A549 (cell line): ENCODE results near the gene IPO4. TPM values are rescaled to one million over a fixed set of nuclear protein-coding genes. Genes with fewer than 3 reads are reported as not detected.
A peak's percentile ranks its signal among the peaks of the same experiment; 100 is the strongest.

Experiments used
- ATAC-seq, 2 experiments: fragments of 200-7000 bp in 1 of 2; fragments of >200 bp in 1 of 2; cut with Nextera tagmentation in 1 of 2; cut with Tn5 transposase in 1 of 2; 3 replicates each; pipeline versions ENCODE4 v1.8.0 to v1.9.1; 2018 to 2020; ENCODE audit warnings: mild to moderate bottlenecking in 1 of 2, moderate library complexity in 1 of 2
- CTCF ChIA-PET: fragments of 300-600 bp; sonication (Branson Sonifier 250); formaldehyde crosslinking; extraction: SDS; loops from one replicate; lab custom pipeline; 2021; ENCODE audit warnings: antibody characterized with exemption, inconsistent platforms; lab: Yijun Ruan, JAX
- POLR2A ChIA-PET: fragments of 350-600 bp; formaldehyde crosslinking; extraction: SDS; loops from one replicate; lab custom pipeline; 2021; ENCODE audit warnings: antibody characterized with exemption, inconsistent platforms; lab: Yijun Ruan, JAX
- DNase-seq, 2 experiments: peaks; one replicate each; pipeline versions ENCODE4 v3.0.0 to v3.0.0-alpha.2; 2011 to 2016; ENCODE audit warnings: low read depth in 1 of 2, low spot score in 1 of 2
- FAIRE-seq: peaks from 2 replicates; lab custom pipeline; 2011; peaks lifted over from hg19 to GRCh38; lab: Jason Lieb, UNC
- H3K27ac ChIP-seq, 2 experiments: fragments of >200 bp; sonication (Bioruptor Twin); formaldehyde crosslinking; 3 replicates each; pipeline ENCODE4 v1.5.1; 2016 to 2017
- H3K4me1 ChIP-seq: fragments of >200 bp; sonication (Bioruptor Twin); formaldehyde crosslinking; 3 replicates; pipeline ENCODE4 v1.6.1; 2016
- H3K4me2 ChIP-seq: fragments of >200 bp; sonication (Bioruptor Twin); formaldehyde crosslinking; 3 replicates; pipeline ENCODE4 v1.6.1; 2016
- H3K4me3 ChIP-seq: fragments of >200 bp; sonication (Bioruptor Twin); formaldehyde crosslinking; 3 replicates; pipeline ENCODE4 v1.5.1; 2016
- H3K9me3 ChIP-seq: fragments of >200 bp; sonication (Bioruptor Twin); formaldehyde crosslinking; 3 replicates; pipeline ENCODE4 v1.6.1; 2016
- BHLHE40 ChIP-seq: IDR thresholded peaks from 2 replicates; pipeline ENCODE4 v1.6.1; 2012; ENCODE audit warnings: low read depth, low read length, inconsistent platforms
- CBX2 ChIP-seq: fragments of 200-600 bp; sonication (generic); IDR thresholded peaks from 2 replicates; pipeline ENCODE4 v1.6.1; 2016; ENCODE audit warnings: low read depth, mild to moderate bottlenecking, borderline replicate concordance
- CEBPB ChIP-seq, 2 experiments: fragments of >200 bp in 1 of 2; sonication (Bioruptor Twin) in 1 of 2; formaldehyde crosslinking in 1 of 2; IDR thresholded peaks; 2 replicates each; pipeline ENCODE4 v1.6.1; 2012 to 2016
- CHD2 ChIP-seq: fragments of 150-350 bp; IDR thresholded peaks from 2 replicates; pipeline ENCODE4 v1.6.1; 2014; ENCODE audit warnings: low read length; ENCODE audit not compliant: partially characterized antibody
- CTCF ChIP-seq: fragments of >200 bp; sonication (Bioruptor Twin); formaldehyde crosslinking; IDR thresholded peaks from 3 replicates; pipeline ENCODE4 v1.5.1; 2016
- FOXS1 ChIP-seq: fragments of 250-450 bp; sonication (Bioruptor Pico); IDR thresholded peaks from 2 replicates; pipeline ENCODE4 v1.5.0; 2020; ENCODE audit warnings: mild to moderate bottlenecking, moderate library complexity
- GATA3 ChIP-seq: IDR thresholded peaks from 2 replicates; pipeline ENCODE4 v1.6.1; 2012; ENCODE audit warnings: borderline replicate concordance
- HDAC2 ChIP-seq: fragments of 200-600 bp; sonication (generic); IDR thresholded peaks from 2 replicates; pipeline ENCODE4 v1.6.1; 2016
- HOXB13 ChIP-seq: fragments of 250-450 bp; sonication (Bioruptor Pico); IDR thresholded peaks from 2 replicates; pipeline ENCODE4 v1.5.0; 2020; ENCODE audit warnings: low read depth, mild to moderate bottlenecking, moderate library complexity
- JUN ChIP-seq, 2 experiments: fragments of >200 bp; sonication (Bioruptor Twin); formaldehyde crosslinking; IDR thresholded peaks; 2 replicates in 1 of 2; 3 replicates in 1 of 2; pipeline ENCODE4 v1.6.1; 2016 to 2017
- JUNB ChIP-seq: fragments of >200 bp; sonication (Bioruptor Twin); formaldehyde crosslinking; IDR thresholded peaks from 2 replicates; pipeline ENCODE4 v1.6.1; 2016
- KDM5A ChIP-seq: fragments of 200-600 bp; sonication (generic); IDR thresholded peaks from 2 replicates; pipeline ENCODE4 v1.6.1; 2016; ENCODE audit warnings: antibody characterized with exemption, mild to moderate bottlenecking
- MAX ChIP-seq: IDR thresholded peaks from 2 replicates; pipeline ENCODE4 v1.6.1; 2012
- MYC ChIP-seq: IDR thresholded peaks from 2 replicates; pipeline ENCODE4 v1.6.1; 2012; ENCODE audit warnings: mild to moderate bottlenecking, inconsistent platforms, low read length, improper control_type of control experiment, borderline replicate concordance
- NFE2L2 ChIP-seq: fragments of 150-350 bp; conservative IDR thresholded peaks from 2 replicates; pipeline ENCODE4 v1.6.1; 2014; ENCODE audit warnings: low read length
- NPAS2 ChIP-seq: fragments of 250-450 bp; sonication (Bioruptor Pico); IDR thresholded peaks from 2 replicates; pipeline ENCODE4 v1.8.0; 2022; ENCODE audit warnings: mild to moderate bottlenecking, moderate library complexity, borderline replicate concordance
- PHF8 ChIP-seq: fragments of 200-600 bp; sonication (generic); IDR thresholded peaks from 2 replicates; pipeline ENCODE4 v1.6.1; 2016; ENCODE audit warnings: low read depth, mild to moderate bottlenecking, antibody characterized with exemption, moderate library complexity, borderline replicate concordance
- POLR2A ChIP-seq: IDR thresholded peaks from 2 replicates; pipeline ENCODE4 v1.6.1; 2012; ENCODE audit warnings: mild to moderate bottlenecking, low read length
- RFX5 ChIP-seq: fragments of 450-650 bp; IDR thresholded peaks from 2 replicates; pipeline ENCODE4 v1.7.1; 2014; ENCODE audit warnings: antibody characterized with exemption, mild to moderate bottlenecking, moderate library complexity
- RNF2 ChIP-seq: fragments of 200-600 bp; sonication (generic); IDR thresholded peaks from 2 replicates; pipeline ENCODE4 v1.6.1; 2016; ENCODE audit warnings: low read depth, mild to moderate bottlenecking, antibody characterized with exemption, moderate library complexity, borderline replicate concordance
- SMC3 ChIP-seq: fragments of >200 bp; sonication (Bioruptor Twin); formaldehyde crosslinking; IDR thresholded peaks from 3 replicates; pipeline ENCODE4 v1.6.1; 2018; ENCODE audit warnings: inconsistent platforms
- TP53 ChIP-seq: fragments of 250-450 bp; sonication (Bioruptor Pico); IDR thresholded peaks from 2 replicates; pipeline ENCODE4 v1.5.0; 2021; ENCODE audit warnings: mild to moderate bottlenecking, moderate library complexity
- ZC3H11A ChIP-seq: fragments of 450-650 bp; IDR thresholded peaks from 2 replicates; pipeline ENCODE4 v1.6.1; 2014; ENCODE audit warnings: antibody characterized with exemption, mild to moderate bottlenecking
- ZFP36 ChIP-seq: fragments of 450-650 bp; IDR thresholded peaks from 2 replicates; pipeline ENCODE4 v1.6.1; 2014; ENCODE audit warnings: borderline replicate concordance; ENCODE audit not compliant: partially characterized antibody
- WGBS: methylation state at CpG from one replicate; pipeline ENCODE4 v1.1.6; 2017; ENCODE audit errors: missing lambda C conversion rate; 5-methylcytosine and 5-hydroxymethylcytosine counted together
- polyA plus RNA-seq, 4 experiments: library from polyadenylated mRNA; depleted of rRNA in 3 of 4; stranded (reverse); fragments of >200 nt; fragmentation: RNase III in 1 of 4; extraction: RNeasy Plus Mini Kit Qiagen cat#74134 plus additional on column Dnase treatment in 1 of 4; gene quantifications; 2 replicates in 3 of 4; 3 replicates in 1 of 4; pipeline ENCODE4 v1.2.3, GENCODE V29; 2011 to 2017
- TF ChIP-seq, protein P1 (sequence below): fragments of 250-450 bp; sonication (Bioruptor Pico); IDR thresholded peaks from 2 replicates; pipeline ENCODE4 v1.5.0; 2020; ENCODE audit warnings: low read depth, mild to moderate bottlenecking, moderate library complexity
- TF ChIP-seq, protein P2 (sequence below): fragments of 200-600 bp; sonication (generic); IDR thresholded peaks from 2 replicates; pipeline ENCODE4 v1.6.1; 2016; ENCODE audit warnings: antibody characterized with exemption, mild to moderate bottlenecking, moderate library complexity
- TF ChIP-seq, protein P3 (sequence below): IDR thresholded peaks from 2 replicates; pipeline ENCODE4 v1.6.1; 2012

Gene IPO4
- polyA plus RNA-seq, 2 of the 4 experiments (the other 2 are of a cell fraction): 37.1 to 91.7 TPM

DNA sequence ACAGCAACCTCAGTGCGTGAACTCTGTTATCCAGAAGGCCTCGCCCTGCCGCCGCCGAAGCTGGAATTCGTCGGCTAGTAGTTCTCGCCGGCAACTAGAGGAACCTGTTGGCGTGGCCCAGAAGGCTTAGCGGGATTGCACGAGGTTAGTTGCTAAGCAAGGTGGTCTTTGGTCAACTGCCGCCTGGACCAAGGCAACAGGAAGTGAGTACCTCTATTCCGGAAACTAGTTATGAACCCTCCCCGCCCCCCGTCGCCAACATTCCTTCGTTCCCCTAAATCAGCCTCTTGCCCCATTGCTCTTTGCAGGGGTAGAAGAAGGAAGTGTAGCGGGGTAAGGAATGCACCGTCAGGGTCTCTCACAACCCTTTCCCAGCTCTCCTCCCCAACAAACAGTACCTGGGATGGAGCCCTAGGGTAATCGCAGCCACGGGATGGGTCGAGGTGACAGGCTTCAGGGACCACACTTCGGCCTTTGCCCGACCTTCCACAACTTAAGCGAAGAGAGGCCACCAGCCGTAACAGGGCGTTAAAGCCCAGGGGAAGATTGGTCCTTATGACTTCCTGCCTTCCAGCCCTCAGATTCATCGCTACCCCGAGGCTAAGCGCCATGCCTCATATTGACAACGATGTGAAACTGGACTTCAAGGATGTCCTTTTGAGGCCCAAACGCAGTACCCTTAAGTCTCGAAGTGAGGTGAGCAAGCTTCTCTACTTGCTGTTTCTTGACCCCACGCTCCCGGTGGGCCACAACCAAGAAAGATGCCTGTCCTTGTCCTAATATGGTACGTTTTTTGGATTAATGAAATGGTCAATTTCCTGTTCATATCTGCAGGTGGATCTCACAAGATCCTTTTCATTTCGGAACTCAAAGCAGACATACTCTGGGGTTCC, 44.3 kb upstream of the IPO4 start, which contains the start of gene GMPR2:
GMPR2 (plus strand) TSS at position 285 of the 893 bp plus-strand sequence; CDS start at position 610, 325 bp downstream.
- peak within 1 kb of the TSS; percentile 85 to 96 for H3K27ac ChIP-seq
- ChIA-PET CTCF (interaction anchor here (0.5 to 1.9 kb wide), 5 partner anchors 9 to 64 kb away, joined by 3 to 12 read pairs (median 4); partner anchors contain the start of genes MDP1, RABGGTA and TINF2), POLR2A (interaction anchor here (1.0 kb wide), 1 partner anchor 9 kb away, joined by 5 read pairs; the partner anchor contains the start of gene TINF2)
- peak in 1 of 2 experiments; percentile 68 for DNase-seq
- peak within 1 kb of the TSS; percentile 94 for H3K4me2 ChIP-seq
- peak; percentile 80 to 82 for ATAC-seq
- 7% methylated on average over 26 of the region's 38 CpGs for WGBS
- FAIRE-seq: no peak
- peaks cover 18% of the 10 kb centered on the region for H3K4me1 ChIP-seq
- TF ChIP-seq JUN (IDR thresholded peaks at IDR 0.05): peak; percentile 44 to 51; a peak in 3 of 5 replicates
- no peak for TF ChIP-seq BHLHE40
- peak; percentile 34; the same call in 1 of the 2 replicates for TF ChIP-seq PHF8
- TF ChIP-seq HOXB13 (CRISPR knock-in tag): 0 out of 2 replicates have a peak, but pooled peaks have one; percentile 21
- TF ChIP-seq NPAS2: no peak
- peak; percentile 64 for TF ChIP-seq MAX
- 0 out of 2 replicates have a peak, but pooled peaks have one; percentile 38 for TF ChIP-seq TP53 (CRISPR knock-in tag)
- peak within 1 kb of the TSS; percentile 73 for H3K4me3 ChIP-seq
- H3K9me3 ChIP-seq: no peaks in the 10 kb centered on the region

GRCh38 chr14:24232121-24232644, 43.6 kb upstream of the IPO4 start, which contains the start of gene NEDD8:
Gene NEDD8 (minus strand): TSS chr14:24232367. CDS start chr14:24232267, 100 bp downstream.
- DNase-seq: peak; percentile 89 to 92
- CTCF ChIA-PET: interaction anchor here (0.5 to 1.9 kb wide), 3 partner anchors 8 to 65 kb away, joined by 3 to 12 read pairs (median 4); partner anchors contain the start of gene TINF2
- no peak for FAIRE-seq
- peak within 1 kb of the TSS; percentile 85 to 96 for H3K27ac ChIP-seq
- H3K4me2 ChIP-seq: peak within 1 kb of the TSS; percentile 94
- no peaks in the 10 kb centered on the region for H3K9me3 ChIP-seq
- peaks cover 18% of the 10 kb centered on the region for H3K4me1 ChIP-seq
- WGBS: 0% methylated on average over 17 of the region's 30 CpGs
- POLR2A ChIA-PET: interaction anchor here (0.7 to 1.0 kb wide), 2 partner anchors 10 to 42 kb away, joined by 5 to 7 read pairs; partner anchors contain the start of gene TINF2
- ATAC-seq: peak; percentile 91 to 92
- peak within 1 kb of the TSS; percentile 73 for H3K4me3 ChIP-seq
- TF ChIP-seq ZFP36 (no peak), CBX2 (no peak), CHD2 (no peak), RNF2 (no peak), JUNB (no peak), MYC (no peak), JUN (IDR thresholded peaks at IDR 0.05) (peak in 1 of 2 experiments; percentile 78; a peak in 4 of 5 replicates), ZC3H11A (no peak), KDM5A (0 out of 2 replicates have a peak, but pooled peaks have one; percentile 30), HDAC2 (no peak), SMC3 (no peak), NFE2L2 (no peak), FOXS1 (CRISPR knock-in tag) (no peak), GATA3 (no peak), NPAS2 (no peak), CEBPB (IDR thresholded peaks at IDR 0.05) (peak in 1 of 2 experiments; percentile 37; a peak in 1 of 4 replicates), PHF8 (peak; percentile 31; the same call in 1 of the 2 replicates), CTCF (no peak), POLR2A (peak; percentile 73), RFX5 (no peak)
- TF ChIP-seq, protein P1, sequence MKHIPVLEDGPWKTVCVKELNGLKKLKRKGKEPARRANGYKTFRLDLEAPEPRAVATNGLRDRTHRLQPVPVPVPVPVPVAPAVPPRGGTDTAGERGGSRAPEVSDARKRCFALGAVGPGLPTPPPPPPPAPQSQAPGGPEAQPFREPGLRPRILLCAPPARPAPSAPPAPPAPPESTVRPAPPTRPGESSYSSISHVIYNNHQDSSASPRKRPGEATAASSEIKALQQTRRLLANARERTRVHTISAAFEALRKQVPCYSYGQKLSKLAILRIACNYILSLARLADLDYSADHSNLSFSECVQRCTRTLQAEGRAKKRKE (CRISPR knock-in tag): no peak
- TF ChIP-seq, protein P2, sequence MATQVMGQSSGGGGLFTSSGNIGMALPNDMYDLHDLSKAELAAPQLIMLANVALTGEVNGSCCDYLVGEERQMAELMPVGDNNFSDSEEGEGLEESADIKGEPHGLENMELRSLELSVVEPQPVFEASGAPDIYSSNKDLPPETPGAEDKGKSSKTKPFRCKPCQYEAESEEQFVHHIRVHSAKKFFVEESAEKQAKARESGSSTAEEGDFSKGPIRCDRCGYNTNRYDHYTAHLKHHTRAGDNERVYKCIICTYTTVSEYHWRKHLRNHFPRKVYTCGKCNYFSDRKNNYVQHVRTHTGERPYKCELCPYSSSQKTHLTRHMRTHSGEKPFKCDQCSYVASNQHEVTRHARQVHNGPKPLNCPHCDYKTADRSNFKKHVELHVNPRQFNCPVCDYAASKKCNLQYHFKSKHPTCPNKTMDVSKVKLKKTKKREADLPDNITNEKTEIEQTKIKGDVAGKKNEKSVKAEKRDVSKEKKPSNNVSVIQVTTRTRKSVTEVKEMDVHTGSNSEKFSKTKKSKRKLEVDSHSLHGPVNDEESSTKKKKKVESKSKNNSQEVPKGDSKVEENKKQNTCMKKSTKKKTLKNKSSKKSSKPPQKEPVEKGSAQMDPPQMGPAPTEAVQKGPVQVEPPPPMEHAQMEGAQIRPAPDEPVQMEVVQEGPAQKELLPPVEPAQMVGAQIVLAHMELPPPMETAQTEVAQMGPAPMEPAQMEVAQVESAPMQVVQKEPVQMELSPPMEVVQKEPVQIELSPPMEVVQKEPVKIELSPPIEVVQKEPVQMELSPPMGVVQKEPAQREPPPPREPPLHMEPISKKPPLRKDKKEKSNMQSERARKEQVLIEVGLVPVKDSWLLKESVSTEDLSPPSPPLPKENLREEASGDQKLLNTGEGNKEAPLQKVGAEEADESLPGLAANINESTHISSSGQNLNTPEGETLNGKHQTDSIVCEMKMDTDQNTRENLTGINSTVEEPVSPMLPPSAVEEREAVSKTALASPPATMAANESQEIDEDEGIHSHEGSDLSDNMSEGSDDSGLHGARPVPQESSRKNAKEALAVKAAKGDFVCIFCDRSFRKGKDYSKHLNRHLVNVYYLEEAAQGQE: no peak
- TF ChIP-seq, protein P3, sequence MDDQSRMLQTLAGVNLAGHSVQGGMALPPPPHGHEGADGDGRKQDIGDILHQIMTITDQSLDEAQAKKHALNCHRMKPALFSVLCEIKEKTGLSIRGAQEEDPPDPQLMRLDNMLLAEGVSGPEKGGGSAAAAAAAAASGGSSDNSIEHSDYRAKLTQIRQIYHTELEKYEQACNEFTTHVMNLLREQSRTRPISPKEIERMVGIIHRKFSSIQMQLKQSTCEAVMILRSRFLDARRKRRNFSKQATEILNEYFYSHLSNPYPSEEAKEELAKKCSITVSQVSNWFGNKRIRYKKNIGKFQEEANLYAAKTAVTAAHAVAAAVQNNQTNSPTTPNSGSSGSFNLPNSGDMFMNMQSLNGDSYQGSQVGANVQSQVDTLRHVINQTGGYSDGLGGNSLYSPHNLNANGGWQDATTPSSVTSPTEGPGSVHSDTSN: peak; percentile 43; the same call in 1 of the 2 replicates
